Stimulated activated naive CD8-positive, alpha-beta T cell treated with anti-CD3 and anti-CD28 coated beads, Interleukin-15, Interleukin-2, amounts not matched to agents 100 ng/mL and 50 ng/mL, for 24 hours (primary cell): Measurements from ENCODE around the gene SRPK2.

Source experiments
- H3K27ac Mint-ChIP-seq: one replicate; pipeline ENCODE4 v1.8.0; 2021; ENCODE audit warnings: mild to moderate bottlenecking, mixed read lengths
- H3K27me3 Mint-ChIP-seq: one replicate; pipeline ENCODE4 v1.8.0; 2021; ENCODE audit warnings: mixed read lengths
- H3K36me3 Mint-ChIP-seq: one replicate; pipeline ENCODE4 v1.8.0; 2021; ENCODE audit warnings: low read depth, mixed read lengths
- H3K4me1 Mint-ChIP-seq: one replicate; pipeline ENCODE4 v1.8.0; 2021; ENCODE audit warnings: low read depth, mixed read lengths
- H3K4me3 Mint-ChIP-seq: one replicate; pipeline ENCODE4 v1.8.0; 2021; ENCODE audit warnings: mild to moderate bottlenecking, mixed read lengths
- H3K9me3 Mint-ChIP-seq: one replicate; pipeline ENCODE4 v1.8.0; 2021; ENCODE audit warnings: mixed read lengths

Gene SRPK2

GRCh38 chr7:105224884-105225651 lies 163.7 kb downstream of the SRPK2 start:
- peaks cover 11% of the 10 kb centered on the region for H3K36me3 Mint-ChIP-seq
- peaks cover 31% of the 10 kb centered on the region for H3K4me1 Mint-ChIP-seq
- H3K27me3 Mint-ChIP-seq = no peaks in the 10 kb centered on the region
- H3K4me3 Mint-ChIP-seq = peak overlapping the region; percentile 12
- H3K27ac Mint-ChIP-seq = no peak overlapping the region
- no peaks in the 10 kb centered on the region for H3K9me3 Mint-ChIP-seq

GRCh38 chr7:105222953-105223352 lies 165.8 kb downstream of the SRPK2 start:
- H3K4me1 Mint-ChIP-seq = peaks cover 31% of the 10 kb centered on the region
- no peaks in the 10 kb centered on the region for H3K36me3 Mint-ChIP-seq
- no peaks in the 10 kb centered on the region for H3K27me3 Mint-ChIP-seq
- no peaks in the 10 kb centered on the region for H3K9me3 Mint-ChIP-seq
- H3K4me3 Mint-ChIP-seq = no peak overlapping the region
- H3K27ac Mint-ChIP-seq = no peak overlapping the region

- Mint-ChIP-seq H3K4me3 (no peak overlapping the region), H3K4me1 (peaks cover 38% of the 10 kb centered on the region), H3K27me3 (no peaks in the 10 kb centered on the region), H3K27ac (no peak overlapping the region), H3K36me3 (no peaks in the 10 kb centered on the region), H3K9me3 (no peaks in the 10 kb centered on the region)
Measured at GRCh38 chr7:105219771-105220160, 169.0 kb downstream of the SRPK2 start.

- Mint-ChIP-seq H3K27ac (no peak overlapping the region), H3K27me3 (no peaks in the 10 kb centered on the region), H3K4me3 (no peak overlapping the region), H3K36me3 (no peaks in the 10 kb centered on the region), H3K9me3 (no peaks in the 10 kb centered on the region), H3K4me1 (peaks cover 41% of the 10 kb centered on the region)
Measured at GRCh38 chr7:105218939-105219770, 169.6 kb downstream of the SRPK2 start.

- Mint-ChIP-seq H3K27me3 (no peaks in the 10 kb centered on the region), H3K9me3 (no peaks in the 10 kb centered on the region), H3K4me1 (peaks cover 47% of the 10 kb centered on the region), H3K27ac (no peak overlapping the region), H3K36me3 (no peaks in the 10 kb centered on the region), H3K4me3 (no peak overlapping the region)
Measured at GRCh38 chr7:105218215-105218614, 170.5 kb downstream of the SRPK2 start.

- Mint-ChIP-seq H3K4me3 (no peak overlapping the region), H3K36me3 (no peaks in the 10 kb centered on the region), H3K4me1 (peaks cover 51% of the 10 kb centered on the region), H3K27me3 (no peaks in the 10 kb centered on the region), H3K9me3 (no peaks in the 10 kb centered on the region), H3K27ac (no peak overlapping the region)
Measured at GRCh38 chr7:105216786-105217185, 171.9 kb downstream of the SRPK2 start.

- H3K27me3 Mint-ChIP-seq = no peaks in the 10 kb centered on the region
- peaks cover 54% of the 10 kb centered on the region for H3K4me1 Mint-ChIP-seq
- H3K36me3 Mint-ChIP-seq = peaks cover 3% of the 10 kb centered on the region
- H3K4me3 Mint-ChIP-seq = no peak overlapping the region
- H3K9me3 Mint-ChIP-seq = peaks cover 6% of the 10 kb centered on the region
- no peak overlapping the region for H3K27ac Mint-ChIP-seq
Measured at GRCh38 chr7:105215821-105216220, 172.9 kb downstream of the SRPK2 start.

- no peak overlapping the region for H3K27ac Mint-ChIP-seq
- H3K36me3 Mint-ChIP-seq = peaks cover 4% of the 10 kb centered on the region
- H3K4me1 Mint-ChIP-seq = peaks cover 56% of the 10 kb centered on the region
- no peaks in the 10 kb centered on the region for H3K27me3 Mint-ChIP-seq
- peaks cover 7% of the 10 kb centered on the region for H3K9me3 Mint-ChIP-seq
- H3K4me3 Mint-ChIP-seq = no peak overlapping the region
Measured at GRCh38 chr7:105215182-105215581, 173.5 kb downstream of the SRPK2 start.

- Mint-ChIP-seq H3K4me3 (no peak overlapping the region), H3K4me1 (peaks cover 69% of the 10 kb centered on the region), H3K9me3 (peaks cover 7% of the 10 kb centered on the region), H3K36me3 (peaks cover 4% of the 10 kb centered on the region), H3K27ac (no peak overlapping the region), H3K27me3 (no peaks in the 10 kb centered on the region)
Measured at GRCh38 chr7:105213611-105214010, 175.1 kb downstream of the SRPK2 start.

- peaks cover 7% of the 10 kb centered on the region for H3K9me3 Mint-ChIP-seq
- H3K36me3 Mint-ChIP-seq = peaks cover 4% of the 10 kb centered on the region
- no peaks in the 10 kb centered on the region for H3K27me3 Mint-ChIP-seq
- H3K27ac Mint-ChIP-seq = no peak overlapping the region
- no peak overlapping the region for H3K4me3 Mint-ChIP-seq
- H3K4me1 Mint-ChIP-seq = peaks cover 78% of the 10 kb centered on the region
Measured at GRCh38 chr7:105212212-105212611, 176.5 kb downstream of the SRPK2 start.

- no peak overlapping the region for H3K4me3 Mint-ChIP-seq
- no peak overlapping the region for H3K27ac Mint-ChIP-seq
- peaks cover 89% of the 10 kb centered on the region for H3K4me1 Mint-ChIP-seq
- peaks cover 4% of the 10 kb centered on the region for H3K36me3 Mint-ChIP-seq
- peaks cover 7% of the 10 kb centered on the region for H3K9me3 Mint-ChIP-seq
- H3K27me3 Mint-ChIP-seq = no peaks in the 10 kb centered on the region
Measured at GRCh38 chr7:105210721-105211205, 178.0 kb downstream of the SRPK2 start.

GRCh38 chr7:105209870-105210269 lies 178.9 kb downstream of the SRPK2 start:
- Mint-ChIP-seq H3K27me3 (no peaks in the 10 kb centered on the region), H3K27ac (no peak overlapping the region), H3K9me3 (peaks cover 7% of the 10 kb centered on the region), H3K36me3 (peaks cover 4% of the 10 kb centered on the region), H3K4me3 (peak overlapping the region; percentile 9), H3K4me1 (peaks cover 89% of the 10 kb centered on the region)

GRCh38 chr7:105209433-105209832 lies 179.3 kb downstream of the SRPK2 start:
- peaks cover 4% of the 10 kb centered on the region for H3K36me3 Mint-ChIP-seq
- peak overlapping the region; percentile 36 for H3K4me3 Mint-ChIP-seq
- H3K9me3 Mint-ChIP-seq = peaks cover 7% of the 10 kb centered on the region
- no peaks in the 10 kb centered on the region for H3K27me3 Mint-ChIP-seq
- H3K4me1 Mint-ChIP-seq = peaks cover 89% of the 10 kb centered on the region
- peak overlapping the region; percentile 75 for H3K27ac Mint-ChIP-seq

GRCh38 chr7:105206985-105207384 lies 181.7 kb downstream of the SRPK2 start:
- Mint-ChIP-seq H3K27me3 (no peaks in the 10 kb centered on the region), H3K27ac (no peak overlapping the region), H3K9me3 (peaks cover 7% of the 10 kb centered on the region), H3K4me3 (no peak overlapping the region), H3K36me3 (peaks cover 12% of the 10 kb centered on the region), H3K4me1 (peaks cover 69% of the 10 kb centered on the region)

- Mint-ChIP-seq H3K4me1 (peaks cover 58% of the 10 kb centered on the region), H3K27me3 (no peaks in the 10 kb centered on the region), H3K36me3 (peaks cover 20% of the 10 kb centered on the region), H3K27ac (peak overlapping the region; percentile 73), H3K9me3 (no peaks in the 10 kb centered on the region), H3K4me3 (peak overlapping the region; percentile 50)
Measured at GRCh38 chr7:105205592-105206237, 183.0 kb downstream of the SRPK2 start.
